GM21390 (cell line): Measurements from ENCODE around the gene NKD1.

Experiments used
- ATAC-seq: cut with Tn5 transposase; IDR thresholded peaks from one replicate; pipeline ENCODE4 v1.9.1; 2021; ENCODE audit not compliant: unreplicated experiment

NKD1 gene

DNA sequence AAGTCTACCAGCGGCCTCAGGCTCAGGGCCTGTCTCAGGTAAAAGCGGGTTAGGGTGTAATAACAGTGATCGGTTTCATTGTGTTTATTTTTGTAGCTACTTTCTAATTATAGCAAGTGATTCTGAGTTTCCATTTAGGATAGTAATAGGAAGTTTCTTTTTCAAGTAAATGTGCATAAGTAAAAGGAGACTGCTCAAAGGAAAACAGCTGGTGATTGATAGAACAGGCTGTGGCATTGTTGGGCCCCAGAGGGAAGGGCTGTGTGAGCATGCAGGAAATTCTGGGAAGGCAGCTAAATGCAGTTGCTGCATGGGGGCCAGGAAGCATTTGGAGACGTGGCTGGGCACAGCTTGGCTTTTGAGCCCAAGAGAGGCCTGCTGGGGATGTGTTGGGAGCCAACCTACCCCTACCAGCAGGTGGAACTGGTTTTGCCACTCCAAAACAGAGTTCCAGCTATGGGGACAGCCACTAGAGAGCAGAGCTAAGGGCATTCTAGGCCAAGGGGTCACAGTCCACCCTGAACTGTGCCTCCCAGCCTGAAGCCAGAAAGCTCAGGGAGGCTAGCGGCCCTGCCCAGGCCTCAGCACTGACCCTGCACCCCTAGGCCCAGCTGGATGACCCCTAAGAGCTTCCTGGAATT lies 120.3 kb downstream of the NKD1 start:
- no peak for ATAC-seq

DNA sequence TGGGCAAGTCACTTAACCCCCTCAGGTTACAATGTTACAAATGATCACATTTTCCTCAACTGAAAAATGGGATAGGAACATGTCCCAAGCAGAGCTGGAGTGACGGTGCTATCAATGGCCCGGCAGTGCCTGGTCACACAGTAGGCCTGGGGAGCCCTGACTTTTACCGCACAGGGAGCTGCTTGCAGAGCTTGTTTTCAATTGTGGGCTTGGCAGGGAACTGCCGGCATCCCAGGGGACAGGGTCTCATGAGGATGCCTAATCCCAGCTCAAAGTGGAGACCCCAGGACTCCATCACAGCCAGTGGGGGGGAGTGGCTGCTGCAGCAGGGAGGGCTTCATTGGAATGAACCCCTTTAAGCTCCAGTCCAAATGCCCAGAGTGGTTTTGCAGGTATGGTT lies 121.5 kb downstream of the NKD1 start:
- no peak for ATAC-seq

DNA sequence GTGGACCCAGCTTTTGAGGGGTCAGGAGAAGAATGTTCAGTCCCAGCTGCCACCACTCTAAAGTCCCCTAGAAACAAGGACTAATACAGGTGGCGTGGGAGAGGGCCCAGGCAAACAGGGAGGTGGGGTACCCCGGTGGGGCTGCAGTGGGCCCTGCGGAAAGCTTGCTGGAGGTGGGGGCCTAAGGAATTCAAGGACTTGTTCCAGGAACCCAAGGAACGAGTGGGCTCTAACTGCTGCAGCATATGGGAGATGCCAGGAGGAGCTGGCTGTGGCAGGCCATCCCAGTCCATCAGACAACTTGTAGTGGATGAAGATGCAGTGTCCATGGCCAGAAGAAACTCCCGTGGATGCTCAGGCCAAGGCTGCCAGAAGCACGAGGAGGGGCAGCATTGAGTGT lies 122.3 kb downstream of the NKD1 start:
- no peak for ATAC-seq

DNA sequence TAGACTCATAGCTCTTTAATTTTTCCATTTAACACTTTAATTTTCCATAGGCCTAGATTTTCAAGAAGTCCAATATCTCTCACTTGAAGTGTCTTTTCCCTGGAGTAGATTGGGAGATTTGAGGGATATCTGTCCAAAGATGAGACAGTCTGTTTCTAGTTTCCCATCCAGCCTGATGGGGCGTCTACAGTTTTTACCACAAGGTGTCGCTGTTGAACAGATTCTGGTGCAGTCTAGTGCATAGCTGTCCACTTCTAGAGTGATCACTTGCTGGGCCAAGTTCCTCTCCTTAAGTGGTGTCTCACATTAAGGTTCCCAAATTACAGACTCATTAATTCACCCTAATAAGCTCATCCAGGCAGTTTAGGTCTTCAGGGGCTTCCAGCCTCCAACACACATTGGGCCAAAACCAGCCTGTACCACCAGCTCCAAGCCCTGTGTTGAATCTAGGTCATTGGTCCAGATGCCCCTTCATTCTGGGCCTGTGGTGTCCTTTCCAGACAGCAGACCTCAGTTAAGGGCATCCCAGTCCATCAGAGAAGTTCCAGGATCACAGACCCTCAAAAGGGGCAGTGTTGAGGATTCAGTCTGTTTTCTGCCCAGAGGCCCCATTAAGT lies 123.6 kb downstream of the NKD1 start:
- no peak for ATAC-seq

DNA sequence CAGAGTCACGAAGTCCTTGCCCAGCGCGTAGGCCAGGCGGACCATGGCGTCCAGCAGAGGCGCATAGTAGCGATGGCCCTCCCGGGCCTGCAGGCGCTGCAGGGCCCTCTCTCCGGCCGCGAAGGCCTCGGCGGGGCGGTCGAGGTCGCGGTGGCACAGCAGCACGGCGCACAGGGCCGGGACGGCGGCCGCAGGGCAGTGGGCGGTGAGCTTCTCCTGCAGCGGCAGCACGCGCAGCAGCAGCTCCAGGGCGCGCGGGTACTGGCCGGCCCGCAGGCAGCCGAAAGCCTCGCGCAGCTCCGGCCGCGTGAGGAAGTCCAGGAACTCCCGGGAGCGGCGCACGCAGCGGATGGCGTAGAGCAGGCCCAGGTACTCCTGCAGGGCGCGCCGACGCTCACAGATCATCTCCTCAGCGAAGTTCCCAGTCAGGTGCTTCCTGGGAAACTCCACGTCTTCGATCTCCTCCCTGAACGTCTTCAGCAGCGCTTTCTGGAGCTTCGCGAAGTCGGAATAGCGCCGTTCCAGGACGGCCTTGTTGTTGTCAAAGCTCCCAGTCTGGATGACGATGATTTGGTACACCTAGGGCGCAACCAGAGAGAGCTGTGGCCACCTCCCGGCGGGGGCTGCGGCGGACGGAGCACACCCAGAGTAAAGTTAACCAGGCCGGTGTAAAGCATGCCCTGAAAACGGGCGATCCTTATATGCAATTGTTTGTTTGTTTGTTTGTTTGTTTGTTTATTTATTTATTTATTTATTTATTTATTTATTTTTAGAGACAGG lies 125.5 kb downstream of the NKD1 start:
- no peak for ATAC-seq

DNA sequence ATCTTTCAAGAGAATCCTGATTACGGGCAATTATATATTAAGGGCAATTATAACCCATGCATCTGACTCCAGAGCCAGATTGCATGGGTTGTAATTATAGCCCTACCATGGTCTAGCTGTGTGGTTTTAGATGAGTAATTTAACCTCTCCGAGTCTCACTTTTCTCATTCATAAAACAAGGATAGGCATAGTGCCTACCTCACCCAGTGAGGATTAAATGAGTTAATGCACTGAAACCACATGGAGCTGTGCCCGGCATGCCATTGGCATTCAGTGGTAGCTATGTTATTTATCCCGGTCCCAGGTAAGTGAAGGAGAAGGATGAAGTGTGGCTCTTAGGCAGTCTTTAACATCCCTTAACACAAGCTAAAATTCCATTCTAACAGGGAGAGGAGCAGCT lies 126.6 kb downstream of the NKD1 start:
- ATAC-seq: no peak

DNA sequence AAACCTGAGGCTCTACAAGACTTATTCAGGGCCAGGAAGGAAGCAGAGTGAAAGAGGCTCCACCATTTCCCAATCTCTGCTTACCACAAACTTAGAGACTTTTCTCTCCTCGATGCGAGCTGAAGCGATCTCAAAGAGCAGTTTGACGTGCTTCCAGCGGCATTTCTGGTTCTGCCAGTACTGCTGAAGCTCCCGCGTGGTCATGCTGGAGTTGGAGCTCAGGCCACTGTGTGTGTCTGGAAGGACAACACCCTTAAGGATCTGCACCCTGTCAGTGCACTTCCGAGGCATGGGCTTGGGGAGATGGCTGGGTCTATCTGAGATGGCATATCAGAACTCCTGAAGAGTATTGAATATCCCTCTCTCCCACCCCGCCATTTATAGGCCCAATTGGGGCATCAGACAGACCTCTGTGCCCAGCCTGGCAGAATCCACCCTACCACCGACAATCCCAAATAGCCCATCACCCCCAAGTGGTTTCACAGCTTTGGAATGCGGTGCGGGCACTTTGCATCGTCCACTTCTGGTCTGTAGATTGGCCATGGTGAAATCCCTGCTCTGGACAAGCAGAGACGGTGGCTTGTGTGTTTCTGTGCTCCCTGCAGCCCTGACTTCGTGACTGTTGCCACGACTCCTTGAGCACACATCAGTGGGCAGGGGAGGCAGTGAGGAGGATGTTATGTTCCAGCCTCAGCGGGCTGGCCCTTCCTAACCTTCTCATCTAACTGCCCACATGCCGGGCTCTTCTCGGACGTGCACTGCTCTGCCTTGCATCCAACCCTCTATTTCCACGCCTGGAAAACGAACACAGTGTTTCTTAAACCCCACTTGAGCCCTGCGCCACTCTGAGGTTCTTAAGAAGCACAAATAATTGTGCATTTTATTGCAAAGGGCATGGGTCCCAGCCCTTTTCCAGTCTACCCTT lies 127.8 kb downstream of the NKD1 start:
- ATAC-seq: no peak

DNA sequence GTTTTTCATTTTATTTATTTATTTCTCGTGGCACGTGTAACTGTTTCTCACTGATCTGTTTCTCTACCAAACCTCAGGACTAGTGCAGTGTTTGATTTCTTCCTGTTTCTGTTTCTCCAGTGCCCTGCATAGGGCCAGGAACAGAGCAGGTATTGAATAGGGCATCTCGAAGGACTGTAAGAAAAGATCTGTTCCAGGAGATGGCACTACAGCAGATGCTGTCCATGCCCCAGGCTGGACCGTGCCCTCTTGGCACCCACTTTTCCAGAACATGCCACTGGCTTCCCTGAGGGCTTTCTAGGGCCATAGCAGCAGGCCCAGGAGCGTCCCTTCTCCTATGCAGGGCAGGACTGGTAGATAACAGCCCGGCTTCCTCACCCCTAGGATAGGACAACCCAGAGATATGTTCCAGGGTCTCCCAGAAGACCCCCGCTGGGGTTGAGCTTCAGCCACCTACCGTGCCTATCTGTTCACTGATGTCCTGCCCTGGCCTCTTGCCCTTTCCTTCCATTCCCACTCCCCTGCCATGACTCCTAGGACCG lies 128.6 kb downstream of the NKD1 start:
- ATAC-seq: no peak

DNA sequence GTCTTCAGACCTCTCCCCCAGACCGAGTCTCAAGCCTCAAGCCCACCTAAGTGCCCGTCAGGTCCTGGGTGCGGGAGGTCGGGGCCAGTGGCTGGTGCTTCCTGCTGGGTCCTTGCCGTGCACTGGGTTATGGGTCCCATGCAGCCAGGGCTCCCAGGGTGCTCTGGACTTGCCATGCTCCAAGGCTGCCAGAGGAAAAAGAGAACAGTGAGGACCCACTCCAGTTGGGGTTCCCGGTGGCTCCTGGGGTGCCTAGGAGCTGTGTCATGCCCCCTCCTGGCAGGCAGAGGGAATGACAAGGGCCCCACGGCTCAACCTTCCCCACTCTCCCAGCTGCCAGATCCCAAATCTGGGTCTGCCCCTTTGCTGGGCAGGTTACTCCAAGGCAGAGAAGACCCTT lies 129.2 kb downstream of the NKD1 start:
- no peak for ATAC-seq

DNA sequence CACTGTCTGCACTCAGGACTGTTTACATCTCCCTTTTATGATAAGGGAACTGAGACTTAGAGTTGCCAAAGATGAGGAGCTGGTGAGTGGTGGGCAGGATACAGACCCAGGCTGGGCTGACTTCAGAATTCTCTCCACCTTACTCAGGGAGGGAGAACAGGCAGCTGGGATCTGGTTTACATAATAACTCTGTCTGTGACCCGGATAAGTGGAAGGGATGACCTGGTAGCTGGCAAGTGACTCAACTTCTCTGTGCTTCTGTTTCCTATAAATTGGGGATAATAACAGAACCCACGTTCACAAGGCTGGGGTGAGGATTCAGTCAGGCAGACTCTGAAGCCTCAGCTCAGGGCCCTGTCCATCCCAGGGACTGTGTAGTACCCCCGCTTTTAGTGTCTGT lies 130.3 kb downstream of the NKD1 start:
- no peak for ATAC-seq

DNA sequence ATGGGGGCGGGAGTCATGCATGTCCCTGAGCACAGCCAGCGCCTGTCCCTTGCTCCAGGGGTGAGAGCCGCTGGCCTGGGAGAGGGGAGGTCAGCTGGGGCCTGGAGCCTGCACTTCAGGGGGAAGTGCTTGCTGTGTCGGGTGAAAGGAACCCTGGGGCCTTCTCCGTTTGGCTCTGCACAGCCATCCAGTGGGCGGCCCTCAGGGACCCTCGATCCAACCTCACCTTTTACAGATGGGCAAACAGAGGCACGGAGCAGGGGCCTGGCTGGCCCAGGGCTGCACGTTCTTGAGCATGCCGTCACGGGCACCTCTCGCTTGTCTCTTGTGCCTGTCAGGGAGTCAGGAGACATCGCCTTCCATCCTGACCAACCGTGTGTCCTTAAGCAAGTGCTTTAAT lies 131.1 kb downstream of the NKD1 start:
- no peak for ATAC-seq

DNA sequence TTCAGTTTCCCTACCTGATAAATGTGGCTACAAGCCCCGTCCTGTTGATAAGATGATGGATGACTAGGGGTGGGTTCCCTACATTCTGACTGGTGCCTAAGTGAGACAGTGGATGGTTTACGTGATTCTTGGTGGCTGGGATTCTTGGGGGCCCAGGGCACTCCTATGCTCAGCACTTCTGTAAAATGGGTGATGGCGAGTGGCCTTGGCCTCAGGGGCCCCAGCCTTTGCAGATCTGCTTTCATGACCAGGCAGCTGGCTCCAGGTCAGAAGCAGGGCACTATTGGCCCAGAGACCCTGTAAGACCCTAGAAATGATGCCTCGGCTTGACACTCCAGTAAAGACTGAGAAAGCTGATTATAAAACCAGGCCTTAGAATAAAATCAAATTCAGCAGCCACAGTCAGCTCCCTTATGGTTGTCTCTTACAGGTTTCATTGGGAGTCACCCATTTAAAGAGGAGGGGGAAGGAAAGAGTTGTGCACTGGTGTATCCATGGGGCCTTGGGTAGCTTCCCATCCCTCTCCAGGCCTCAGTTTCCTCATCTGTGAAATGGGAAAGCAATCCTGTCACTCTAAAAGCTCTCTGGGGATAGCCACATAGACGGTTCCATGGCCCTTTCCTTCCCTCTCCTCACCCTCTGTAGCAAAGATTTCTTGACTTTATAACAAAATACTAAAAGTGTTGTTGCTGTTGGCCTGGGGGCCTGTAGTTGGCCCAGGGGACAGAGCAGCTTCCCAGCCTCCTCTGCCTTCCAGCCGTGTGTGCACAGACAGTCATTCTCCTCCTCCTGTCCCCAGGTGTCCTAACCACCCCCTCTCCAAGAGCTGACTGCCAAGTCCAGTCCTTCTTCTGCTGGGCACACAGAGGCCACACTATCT lies 131.7 kb downstream of the NKD1 start:
- no peak for ATAC-seq

DNA sequence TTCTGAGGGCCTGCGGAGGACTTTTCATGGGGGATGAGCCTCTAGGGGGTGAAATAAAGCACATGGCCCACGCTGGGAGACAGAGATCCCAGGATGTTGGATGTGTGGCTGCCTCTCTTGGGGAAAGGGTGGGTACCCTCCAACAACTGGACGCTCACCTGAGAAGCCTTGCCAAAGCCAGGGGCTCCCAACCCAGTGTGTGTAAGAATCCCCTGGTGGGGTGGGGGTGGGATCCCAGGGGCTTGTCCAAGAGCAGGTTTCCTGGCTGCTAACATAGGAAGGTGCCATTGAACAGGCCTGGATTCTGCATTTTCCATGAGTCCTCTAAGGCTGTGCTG lies 132.3 kb downstream of the NKD1 start:
- no peak for ATAC-seq

DNA sequence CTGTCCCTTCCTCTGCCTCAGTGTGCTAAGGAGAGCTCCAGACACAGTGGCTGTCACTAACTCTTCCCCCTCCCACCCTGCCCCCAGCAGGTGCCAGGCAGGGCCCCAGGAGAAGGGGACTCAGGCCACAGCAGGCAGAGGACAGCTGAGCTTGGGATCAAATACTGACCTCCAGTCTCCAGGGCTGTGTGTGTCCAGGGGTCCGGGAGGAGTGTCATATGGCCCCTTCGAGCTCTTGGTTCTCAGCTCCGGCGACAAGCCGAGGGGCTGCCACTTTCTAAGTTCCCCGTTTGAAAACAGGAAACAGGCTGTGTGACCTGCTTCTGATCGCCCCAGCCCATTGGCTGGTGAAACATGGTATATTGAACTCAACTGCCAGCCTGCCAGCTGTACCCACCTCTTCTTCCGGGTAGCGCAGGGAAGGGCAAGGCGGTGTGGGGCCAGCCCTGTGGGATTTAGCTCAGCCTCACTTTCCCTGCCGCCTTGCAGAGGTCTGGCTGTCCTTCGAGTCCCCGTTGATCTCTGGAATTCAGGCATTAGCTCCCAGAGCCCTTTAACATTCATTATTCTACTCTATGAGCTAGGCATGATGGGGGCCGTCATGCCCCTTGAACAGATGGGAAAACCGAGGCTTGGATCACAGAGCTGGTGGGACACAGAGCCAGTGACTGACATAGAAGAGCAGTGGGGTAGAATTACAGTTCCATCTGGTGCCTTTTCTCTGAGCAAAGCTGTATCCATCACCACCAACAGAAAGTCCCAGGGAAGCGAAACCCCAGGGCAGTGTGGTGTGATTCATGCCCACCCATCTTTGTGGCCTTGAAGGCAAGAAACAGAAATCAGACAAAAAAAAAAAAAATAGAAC lies 133.1 kb downstream of the NKD1 start, which contains the start of gene SNX20:
Gene SNX20, minus strand, starts transcription at position 292 of the 865 bp plus-strand sequence. CDS start 3,786 bp downstream, outside the sequence.
- peak; percentile 53 for ATAC-seq

DNA sequence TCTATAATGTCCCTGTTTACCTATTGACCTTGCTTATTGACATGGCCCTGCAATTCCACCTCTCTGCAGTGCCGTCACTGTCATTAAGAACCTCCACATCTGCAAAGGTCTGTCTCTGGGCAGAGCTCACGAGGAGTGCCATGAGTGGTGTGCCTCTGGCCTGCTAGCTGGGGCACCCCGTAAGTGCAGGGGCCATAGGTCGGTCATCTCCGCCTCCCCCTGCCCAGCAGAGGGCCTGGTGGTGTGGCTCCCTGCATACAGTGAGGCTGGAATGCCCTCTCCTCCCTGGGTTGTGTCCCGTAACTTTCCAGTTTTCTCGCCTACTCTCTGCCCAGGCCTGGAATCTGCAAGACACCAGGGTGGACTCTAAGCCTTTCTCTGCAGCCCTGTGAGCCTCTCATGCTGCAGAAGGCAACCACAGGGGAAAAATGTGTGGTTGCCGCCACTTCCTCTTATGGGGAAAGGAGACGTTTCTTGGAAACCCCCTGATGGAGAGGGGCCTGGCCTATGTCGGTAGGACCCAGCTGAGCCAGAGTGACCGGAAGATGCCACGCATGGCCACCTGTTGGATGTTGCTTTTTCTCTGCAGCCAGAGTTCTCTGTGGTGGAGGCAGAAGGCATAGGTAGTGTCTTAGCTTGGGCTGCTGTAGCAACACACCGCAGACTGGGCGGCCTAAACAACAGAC lies 135.6 kb downstream of the NKD1 start:
- ATAC-seq: peak; percentile 60

DNA sequence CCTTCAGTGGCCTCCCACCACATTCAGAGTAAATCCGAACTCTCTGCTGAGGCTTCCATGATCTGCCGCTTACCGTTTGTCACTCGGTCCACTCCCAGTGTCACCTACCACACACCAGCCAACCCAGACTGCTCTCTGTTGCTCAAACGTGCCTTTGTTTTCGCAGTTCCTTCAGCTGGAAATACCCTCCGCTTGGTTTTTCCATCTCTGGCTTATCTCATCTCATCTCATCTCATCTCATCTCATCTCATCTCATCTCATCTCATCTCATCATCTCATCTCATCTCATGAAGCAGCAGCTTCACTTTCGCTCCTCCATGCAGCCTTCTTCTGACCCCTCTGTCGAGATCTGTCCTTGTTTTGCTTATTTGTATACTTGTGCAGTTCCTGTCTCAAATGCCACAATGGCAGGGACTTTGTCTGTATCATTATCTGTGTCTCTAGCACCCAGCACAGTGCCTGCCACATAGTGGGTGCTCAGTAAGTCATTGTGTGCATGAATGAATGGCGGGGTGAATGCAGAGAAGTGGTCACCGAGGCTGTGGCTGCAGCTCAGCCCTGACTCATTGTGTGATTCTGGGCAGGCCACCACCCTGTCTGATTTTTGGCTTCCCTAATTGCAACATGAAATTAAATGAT lies 136.7 kb downstream of the NKD1 start:
- ATAC-seq: no peak

DNA sequence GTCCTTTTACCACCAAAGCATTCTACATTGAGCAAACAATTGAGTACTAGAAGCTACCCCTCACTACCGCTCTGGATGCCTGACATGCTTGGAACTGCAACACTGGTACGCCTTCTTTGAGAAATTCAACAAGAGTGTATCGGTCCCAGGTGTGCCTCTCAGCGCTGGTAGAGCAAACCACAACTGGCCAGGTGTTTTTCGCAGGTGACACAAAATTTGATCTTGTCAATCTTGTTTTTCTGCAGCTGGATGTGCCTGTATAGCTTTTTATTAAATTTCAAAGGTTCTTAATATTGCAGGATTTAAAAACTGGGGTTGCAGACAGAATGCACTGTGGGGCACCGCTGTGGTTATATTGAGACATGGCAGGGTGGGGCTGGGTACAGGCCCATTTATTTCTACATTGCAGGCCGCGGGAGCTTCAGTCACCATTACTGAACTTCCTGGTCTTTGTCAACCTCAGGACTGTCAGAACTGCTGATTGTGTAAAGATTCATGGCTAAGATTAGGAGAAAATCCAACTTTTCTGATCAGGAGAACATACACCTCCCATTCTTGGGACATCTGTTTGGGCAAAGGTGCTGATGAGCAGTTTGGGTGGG lies 137.4 kb downstream of the NKD1 start:
- ATAC-seq: no peak

DNA sequence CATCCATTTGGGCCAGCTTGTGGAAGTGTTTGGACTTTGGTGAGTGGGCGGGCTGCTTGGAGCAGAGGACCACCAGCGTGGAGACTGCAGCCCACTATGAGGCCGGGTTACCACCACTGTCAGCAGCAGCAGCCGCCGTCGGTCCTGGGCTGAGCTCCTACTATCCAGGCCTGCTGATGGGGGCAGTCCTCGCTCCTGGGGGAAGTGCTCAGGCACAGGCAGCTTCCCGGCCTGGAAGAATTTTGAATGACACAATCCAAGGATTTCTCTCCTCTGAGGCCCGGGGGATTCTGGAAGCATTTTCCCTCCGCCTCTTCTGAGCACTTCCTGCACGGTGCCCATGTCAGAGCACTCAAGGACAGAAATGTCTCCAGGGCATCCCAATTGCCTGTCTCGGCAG lies 139.9 kb downstream of the NKD1 start:
- no peak for ATAC-seq
